ENCODE measurements around the gene RAD51B. TPM values are rescaled to one million over a fixed set of nuclear protein-coding genes. Genes with fewer than 3 reads are reported as not detected.

The RAD51B gene
- total and polyA plus RNA-seq, 2 of the 13 experiments (the other 11 are each of a cell fraction or from before 2014, with no cell fraction given) = 7.0 to 9.5 TPM

DNA sequence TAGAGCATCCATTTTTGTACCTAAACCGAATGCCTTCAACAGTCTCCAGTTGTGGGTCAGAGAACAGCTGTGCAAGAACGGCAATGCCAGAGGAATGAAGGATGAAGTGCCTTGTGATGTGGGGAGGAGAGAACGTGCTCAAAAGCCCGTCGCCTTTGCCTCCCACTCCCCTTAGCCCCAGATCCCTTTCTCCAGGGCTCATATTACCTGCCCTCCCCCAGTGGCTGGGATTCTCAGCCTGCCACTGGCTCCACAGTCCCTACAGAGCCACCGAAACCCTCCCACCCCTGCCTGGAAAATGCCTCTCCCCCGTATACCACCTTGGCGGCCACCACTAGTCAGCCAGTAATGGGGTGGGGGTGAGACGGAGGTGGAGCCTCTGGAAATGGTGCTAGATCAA is 814.8 kb downstream of the RAD51B start (continued):
- TF ChIP-seq, protein P1, sequence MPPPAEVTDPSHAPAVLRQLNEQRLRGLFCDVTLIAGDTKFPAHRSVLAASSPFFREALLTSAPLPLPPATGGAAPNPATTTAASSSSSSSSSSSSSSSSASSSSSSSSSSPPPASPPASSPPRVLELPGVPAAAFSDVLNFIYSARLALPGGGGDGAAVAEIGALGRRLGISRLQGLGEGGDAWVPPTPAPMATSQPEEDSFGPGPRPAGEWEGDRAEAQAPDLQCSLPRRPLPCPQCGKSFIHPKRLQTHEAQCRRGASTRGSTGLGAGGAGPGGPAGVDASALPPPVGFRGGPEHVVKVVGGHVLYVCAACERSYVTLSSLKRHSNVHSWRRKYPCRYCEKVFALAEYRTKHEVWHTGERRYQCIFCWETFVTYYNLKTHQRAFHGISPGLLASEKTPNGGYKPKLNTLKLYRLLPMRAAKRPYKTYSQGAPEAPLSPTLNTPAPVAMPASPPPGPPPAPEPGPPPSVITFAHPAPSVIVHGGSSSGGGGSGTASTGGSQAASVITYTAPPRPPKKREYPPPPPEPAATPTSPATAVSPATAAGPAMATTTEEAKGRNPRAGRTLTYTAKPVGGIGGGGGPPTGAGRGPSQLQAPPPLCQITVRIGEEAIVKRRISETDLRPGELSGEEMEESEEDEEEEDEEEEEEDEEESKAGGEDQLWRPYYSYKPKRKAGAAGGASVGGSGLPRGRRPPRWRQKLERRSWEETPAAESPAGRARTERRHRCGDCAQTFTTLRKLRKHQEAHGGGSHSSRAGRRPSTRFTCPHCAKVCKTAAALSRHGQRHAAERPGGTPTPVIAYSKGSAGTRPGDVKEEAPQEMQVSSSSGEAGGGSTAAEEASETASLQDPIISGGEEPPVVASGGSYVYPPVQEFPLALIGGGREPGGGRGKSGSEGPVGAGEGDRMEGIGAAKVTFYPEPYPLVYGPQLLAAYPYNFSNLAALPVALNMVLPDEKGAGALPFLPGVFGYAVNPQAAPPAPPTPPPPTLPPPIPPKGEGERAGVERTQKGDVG (CRISPR knock-in tag; IDR thresholded peaks at IDR 0.05; ENCODE audit: borderline replicate concordance) = no peak
- TF ChIP-seq FIP1L1 (IDR thresholded peaks at IDR 0.05; ENCODE audit: borderline replicate concordance, insufficient read depth, low read depth, low read length) (no peak), PHF20 (CRISPR knock-in tag; IDR thresholded peaks at IDR 0.05) (no peak)
- TF ChIP-seq, protein P2, sequence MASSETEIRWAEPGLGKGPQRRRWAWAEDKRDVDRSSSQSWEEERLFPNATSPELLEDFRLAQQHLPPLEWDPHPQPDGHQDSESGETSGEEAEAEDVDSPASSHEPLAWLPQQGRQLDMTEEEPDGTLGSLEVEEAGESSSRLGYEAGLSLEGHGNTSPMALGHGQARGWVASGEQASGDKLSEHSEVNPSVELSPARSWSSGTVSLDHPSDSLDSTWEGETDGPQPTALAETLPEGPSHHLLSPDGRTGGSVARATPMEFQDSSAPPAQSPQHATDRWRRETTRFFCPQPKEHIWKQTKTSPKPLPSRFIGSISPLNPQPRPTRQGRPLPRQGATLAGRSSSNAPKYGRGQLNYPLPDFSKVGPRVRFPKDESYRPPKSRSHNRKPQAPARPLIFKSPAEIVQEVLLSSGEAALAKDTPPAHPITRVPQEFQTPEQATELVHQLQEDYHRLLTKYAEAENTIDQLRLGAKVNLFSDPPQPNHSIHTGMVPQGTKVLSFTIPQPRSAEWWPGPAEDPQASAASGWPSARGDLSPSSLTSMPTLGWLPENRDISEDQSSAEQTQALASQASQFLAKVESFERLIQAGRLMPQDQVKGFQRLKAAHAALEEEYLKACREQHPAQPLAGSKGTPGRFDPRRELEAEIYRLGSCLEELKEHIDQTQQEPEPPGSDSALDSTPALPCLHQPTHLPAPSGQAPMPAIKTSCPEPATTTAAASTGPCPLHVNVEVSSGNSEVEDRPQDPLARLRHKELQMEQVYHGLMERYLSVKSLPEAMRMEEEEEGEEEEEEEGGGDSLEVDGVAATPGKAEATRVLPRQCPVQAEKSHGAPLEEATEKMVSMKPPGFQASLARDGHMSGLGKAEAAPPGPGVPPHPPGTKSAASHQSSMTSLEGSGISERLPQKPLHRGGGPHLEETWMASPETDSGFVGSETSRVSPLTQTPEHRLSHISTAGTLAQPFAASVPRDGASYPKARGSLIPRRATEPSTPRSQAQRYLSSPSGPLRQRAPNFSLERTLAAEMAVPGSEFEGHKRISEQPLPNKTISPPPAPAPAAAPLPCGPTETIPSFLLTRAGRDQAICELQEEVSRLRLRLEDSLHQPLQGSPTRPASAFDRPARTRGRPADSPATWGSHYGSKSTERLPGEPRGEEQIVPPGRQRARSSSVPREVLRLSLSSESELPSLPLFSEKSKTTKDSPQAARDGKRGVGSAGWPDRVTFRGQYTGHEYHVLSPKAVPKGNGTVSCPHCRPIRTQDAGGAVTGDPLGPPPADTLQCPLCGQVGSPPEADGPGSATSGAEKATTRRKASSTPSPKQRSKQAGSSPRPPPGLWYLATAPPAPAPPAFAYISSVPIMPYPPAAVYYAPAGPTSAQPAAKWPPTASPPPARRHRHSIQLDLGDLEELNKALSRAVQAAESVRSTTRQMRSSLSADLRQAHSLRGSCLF (CRISPR knock-in tag; IDR thresholded peaks at IDR 0.05; ENCODE audit: borderline replicate concordance) = no peak

Data from HepG2 (cell line).